Activated CD4-positive, alpha-beta T cell treated with anti-CD3 and anti-CD28 coated beads for 48 hours (primary cell): Measurements from ENCODE around the gene CCNL2.
A peak's percentile ranks its signal among the peaks of the same experiment; 100 is the strongest.
"Not testable (repeated sequence)": the region's sequence is repeated elsewhere in the genome, so short reads cannot be mapped to it uniquely, and the experiment has no call there.

Experiments
- DNase-seq: peaks from one replicate; pipeline ENCODE4 v3.0.0-alpha.2; 2020

The CCNL2 gene

DNA sequence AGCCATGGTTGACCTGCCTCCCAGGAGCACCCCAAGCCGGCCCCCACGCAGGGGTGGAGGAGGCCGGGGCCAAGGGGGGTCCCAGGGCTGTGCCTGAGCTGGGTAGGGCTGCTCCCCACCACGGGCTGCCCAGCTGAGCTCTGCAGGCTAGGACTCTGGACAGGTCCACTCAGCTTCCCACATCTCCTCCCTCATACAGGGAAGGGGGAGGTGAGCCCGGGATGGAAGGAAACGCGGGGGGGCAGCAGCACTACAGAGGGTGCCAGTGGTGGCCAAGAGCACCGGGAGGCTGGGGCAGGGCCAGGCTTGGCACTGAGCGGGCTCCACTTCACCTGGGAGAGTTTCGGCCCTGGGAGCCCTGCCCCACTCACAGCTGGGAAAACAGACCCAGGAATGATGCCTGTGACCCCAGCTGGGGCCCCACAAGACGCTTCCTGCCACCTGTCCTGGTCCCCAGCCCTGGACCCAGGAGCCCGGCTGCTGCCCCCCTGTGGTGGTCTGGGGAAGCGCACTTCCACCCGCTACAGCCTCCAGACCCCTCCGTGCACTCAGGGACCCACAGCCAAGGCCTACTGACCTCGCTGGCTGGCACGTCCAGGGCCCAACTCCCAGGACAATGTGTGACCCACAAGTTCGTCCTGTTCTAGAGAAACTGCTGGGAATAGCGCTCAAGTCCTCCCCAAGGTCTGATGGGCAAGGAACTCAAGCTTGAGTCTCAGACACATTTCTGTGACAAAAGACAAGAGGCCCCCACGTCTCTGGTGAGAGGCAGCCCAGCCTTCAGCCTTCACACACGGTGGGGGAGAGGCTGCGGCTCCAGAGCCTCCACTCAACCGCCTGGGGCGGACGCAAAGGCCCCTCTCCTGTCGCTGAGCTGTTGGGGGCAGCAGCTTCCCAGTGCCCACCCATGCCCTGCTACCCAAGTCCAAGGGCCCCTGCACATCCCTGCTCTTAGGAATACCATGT lies 27.1 kb downstream of the CCNL2 start:
- DNase-seq = peak; percentile 87

GRCh38 chr1:1371364-1371745 lies 27.8 kb downstream of the CCNL2 start:
- peak; percentile 47 for DNase-seq

- DNase-seq = no peak
Measured at GRCh38 chr1:1370771-1371300, 28.3 kb downstream of the CCNL2 start.

GRCh38 chr1:1370094-1370493 lies 29.0 kb downstream of the CCNL2 start:
- DNase-seq = not testable (repeated sequence)

DNA sequence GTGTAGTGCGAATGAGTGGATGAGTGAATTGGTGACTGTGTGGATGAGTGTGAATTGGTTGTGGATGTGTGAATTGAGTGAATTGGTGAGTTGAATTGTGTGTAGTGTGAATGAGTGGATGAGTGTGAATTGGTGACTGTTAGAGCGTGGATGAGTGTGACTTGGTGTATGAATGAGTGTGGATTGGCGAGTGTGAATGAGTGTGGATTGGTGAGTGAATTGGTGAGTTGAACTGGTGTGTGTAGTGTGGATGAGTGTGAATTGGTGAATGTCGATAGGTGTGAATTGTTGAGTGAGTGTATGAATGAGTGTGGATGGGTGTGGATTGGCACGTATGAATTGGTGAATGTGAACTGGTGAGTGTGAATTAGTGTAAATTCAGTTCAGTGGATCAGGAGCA lies 31.8 kb downstream of the CCNL2 start:
- DNase-seq = no peak

- no peak for DNase-seq
Measured at GRCh38 chr1:1366699-1367066, 32.5 kb downstream of the CCNL2 start.

DNA sequence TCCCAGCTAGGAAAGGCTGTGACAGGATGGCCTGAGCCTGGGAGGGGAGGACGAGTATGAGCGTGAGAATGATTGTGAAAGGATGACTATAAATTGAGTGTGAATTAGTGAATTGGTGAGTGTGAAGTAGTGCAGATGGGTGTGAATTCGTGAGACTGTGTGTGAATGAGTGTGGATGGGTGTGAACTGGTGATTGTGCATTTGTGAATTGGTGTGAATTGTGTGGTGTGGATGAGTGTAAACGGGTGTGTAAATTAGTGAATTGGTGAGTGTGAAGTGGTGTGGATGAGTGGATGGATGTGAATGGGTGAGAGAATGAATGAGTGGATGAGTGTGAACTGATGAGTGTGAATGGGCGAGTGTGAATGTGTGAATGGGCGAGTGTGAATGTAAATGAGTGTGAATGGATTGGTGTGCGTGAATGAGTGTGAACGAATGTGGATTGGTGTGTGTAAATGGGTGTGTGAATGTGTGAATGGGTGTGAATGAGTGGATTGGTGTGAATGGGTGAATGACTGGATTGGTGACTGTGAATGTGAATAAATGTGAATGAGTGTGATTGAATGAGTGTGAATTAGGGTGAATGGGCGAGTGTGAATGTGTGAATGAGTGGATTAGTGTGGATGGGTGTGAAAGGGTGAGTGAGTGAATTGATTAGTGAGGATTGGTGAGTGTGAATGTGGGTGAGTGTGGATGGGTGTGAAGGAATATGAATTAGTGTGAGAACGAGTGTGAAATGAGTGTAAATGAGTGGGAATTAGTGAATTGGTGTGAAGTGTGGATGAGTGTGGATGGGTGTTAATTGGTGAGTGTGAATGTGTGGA lies 33.0 kb downstream of the CCNL2 start:
- DNase-seq = no peak

GRCh38 chr1:1364266-1364665 lies 34.9 kb downstream of the CCNL2 start:
- DNase-seq = no peak

- DNase-seq = no peak
Measured at GRCh38 chr1:1361982-1362423, 37.1 kb downstream of the CCNL2 start.

GRCh38 chr1:1361233-1361981 lies 37.7 kb downstream of the CCNL2 start:
- no peak for DNase-seq

DNA sequence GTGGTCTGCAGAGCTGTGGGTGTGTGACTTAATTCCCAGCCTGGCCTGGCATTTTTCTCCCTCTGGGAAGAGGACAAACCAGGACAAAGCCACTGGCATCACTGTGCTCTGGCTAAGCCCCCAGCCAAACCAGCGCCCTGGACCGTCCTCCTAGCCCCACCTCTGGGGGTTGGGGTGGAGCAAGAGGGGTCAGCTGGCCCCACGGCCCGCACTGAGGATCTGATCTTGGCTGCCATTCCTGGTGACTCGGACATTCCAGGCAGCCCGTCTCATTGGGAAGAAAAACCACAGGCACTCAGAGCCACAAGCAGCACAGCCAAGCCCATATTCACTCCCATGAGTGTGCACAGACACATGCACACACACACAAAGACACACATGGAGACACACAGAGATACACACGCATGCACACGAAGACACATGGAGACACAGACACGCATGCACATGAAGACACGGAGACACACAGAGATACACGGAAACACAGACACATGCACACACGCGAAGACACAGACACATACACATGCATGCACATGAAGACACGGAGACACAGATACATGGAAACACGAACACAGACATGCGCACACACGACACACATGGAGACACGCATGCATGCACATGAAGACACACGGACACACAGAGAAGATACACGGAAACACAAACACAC lies 38.5 kb downstream of the CCNL2 start:
- no peak for DNase-seq

- DNase-seq = no peak
Measured at GRCh38 chr1:1359664-1360468, 39.3 kb downstream of the CCNL2 start.

GRCh38 chr1:1359308-1359663 lies 39.8 kb downstream of the CCNL2 start:
- DNase-seq = no peak

GRCh38 chr1:1358433-1359271 lies 40.5 kb downstream of the CCNL2 start, which contains the start of gene MXRA8:
MXRA8 (minus strand) TSS chr1:1358555; CDS start chr1:1358504, 51 bp downstream.
- peak; percentile 47 for DNase-seq

GRCh38 chr1:1357871-1358432 lies 41.2 kb downstream of the CCNL2 start:
- no peak for DNase-seq

DNA sequence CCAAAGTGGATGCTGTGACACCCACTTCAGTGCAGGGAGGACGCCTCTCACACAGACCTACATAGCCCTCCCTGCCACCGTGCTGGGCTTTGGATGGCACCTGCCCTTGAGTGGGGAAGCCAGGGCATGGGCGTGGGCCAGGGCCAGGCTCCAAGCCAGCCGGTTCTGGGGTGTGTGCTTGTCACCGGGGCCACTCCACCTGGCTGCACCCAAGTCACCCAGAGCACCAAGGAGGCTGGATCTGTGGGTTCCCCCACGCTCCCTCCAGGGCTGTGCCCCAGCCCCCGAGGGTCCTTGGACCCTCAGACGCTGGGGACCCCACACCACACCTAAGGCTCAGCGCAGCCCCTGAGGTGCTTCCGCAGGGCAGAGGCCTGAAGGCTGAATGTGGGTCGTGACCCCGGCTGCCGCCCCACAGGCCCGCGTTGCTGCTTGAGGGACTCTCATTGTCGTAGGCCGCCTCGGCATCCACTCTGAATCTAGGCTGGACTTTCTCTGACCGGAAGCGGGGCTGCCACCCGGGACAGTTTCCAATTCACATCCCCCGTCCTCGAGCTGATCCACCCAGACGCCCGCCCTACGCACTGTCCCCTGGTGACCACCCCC lies 42.2 kb downstream of the CCNL2 start:
- no peak for DNase-seq

GRCh38 chr1:1356166-1356795 lies 42.9 kb downstream of the CCNL2 start:
- no peak for DNase-seq

DNA sequence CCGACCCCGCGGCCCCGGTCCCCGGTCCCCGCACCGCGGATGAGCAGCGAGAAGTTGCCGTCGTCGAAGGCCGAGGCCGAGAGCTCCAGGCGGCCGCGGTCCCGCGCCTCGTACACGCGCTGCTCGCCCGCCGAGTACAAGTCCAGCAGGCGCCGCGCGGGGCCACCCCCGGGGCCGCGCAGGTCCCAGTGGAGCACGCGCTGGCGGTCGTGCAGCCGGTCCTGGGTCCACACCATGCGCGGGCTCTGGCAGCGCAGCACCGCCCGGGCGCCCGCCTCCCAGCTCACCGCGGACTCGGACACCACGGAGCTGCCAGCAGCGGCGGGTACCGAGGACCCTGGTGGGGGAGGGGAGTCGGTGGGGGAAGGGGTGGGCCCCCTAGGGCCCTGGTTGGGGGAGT lies 43.7 kb downstream of the CCNL2 start:
- DNase-seq = peak; percentile 43
